Measurements from ENCODE around the gene FGFR2.

DNA sequence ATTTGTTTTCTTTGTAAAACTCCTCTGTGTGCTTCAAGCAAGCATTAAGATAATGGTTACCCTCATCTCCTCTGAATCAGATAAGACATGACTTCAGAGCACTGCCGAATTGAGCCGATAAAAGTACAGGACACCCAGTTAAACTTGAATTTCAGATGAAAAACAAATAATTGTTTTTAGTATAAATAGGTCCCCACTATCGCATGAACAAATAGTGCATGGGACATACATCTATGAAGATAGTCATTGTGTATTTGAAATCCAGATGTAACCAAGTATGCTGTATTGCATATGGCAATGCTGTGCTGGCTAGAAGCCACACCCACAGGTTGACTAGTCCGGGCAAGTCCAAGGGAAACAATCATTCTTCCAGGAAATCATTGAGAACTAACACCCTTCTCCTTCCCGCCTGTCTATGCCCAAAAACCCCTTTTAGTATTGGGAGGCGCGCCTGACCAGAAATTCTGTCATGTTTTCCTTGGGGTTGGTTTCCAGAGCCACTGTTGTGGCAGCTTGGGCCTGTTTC, 12.6 kb upstream of the FGFR2 start:
- TF ChIP-seq, protein P1, sequence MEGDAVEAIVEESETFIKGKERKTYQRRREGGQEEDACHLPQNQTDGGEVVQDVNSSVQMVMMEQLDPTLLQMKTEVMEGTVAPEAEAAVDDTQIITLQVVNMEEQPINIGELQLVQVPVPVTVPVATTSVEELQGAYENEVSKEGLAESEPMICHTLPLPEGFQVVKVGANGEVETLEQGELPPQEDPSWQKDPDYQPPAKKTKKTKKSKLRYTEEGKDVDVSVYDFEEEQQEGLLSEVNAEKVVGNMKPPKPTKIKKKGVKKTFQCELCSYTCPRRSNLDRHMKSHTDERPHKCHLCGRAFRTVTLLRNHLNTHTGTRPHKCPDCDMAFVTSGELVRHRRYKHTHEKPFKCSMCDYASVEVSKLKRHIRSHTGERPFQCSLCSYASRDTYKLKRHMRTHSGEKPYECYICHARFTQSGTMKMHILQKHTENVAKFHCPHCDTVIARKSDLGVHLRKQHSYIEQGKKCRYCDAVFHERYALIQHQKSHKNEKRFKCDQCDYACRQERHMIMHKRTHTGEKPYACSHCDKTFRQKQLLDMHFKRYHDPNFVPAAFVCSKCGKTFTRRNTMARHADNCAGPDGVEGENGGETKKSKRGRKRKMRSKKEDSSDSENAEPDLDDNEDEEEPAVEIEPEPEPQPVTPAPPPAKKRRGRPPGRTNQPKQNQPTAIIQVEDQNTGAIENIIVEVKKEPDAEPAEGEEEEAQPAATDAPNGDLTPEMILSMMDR (conservative IDR thresholded peaks at IDR 0.05), result no peak
- TF ChIP-seq ZFX (IDR thresholded peaks at IDR 0.05), result no peak

All from C4-2B (cell line).